ENCODE data around the gene TSPAN14. TPM values are rescaled to one million over a fixed set of nuclear protein-coding genes. Genes with fewer than 3 reads are reported as not detected.
"Not testable (repeated sequence)": the region's sequence is repeated elsewhere in the genome, so short reads cannot be mapped to it uniquely, and the experiment has no call there.

Gene TSPAN14
- total RNA-seq, 1 donor from 2014 or later = 181 TPM

GRCh38 chr10:80465839-80466590 is 11.9 kb downstream of the TSPAN14 start:
- intact Hi-C loops (cut with micrococcal nuclease) = loop anchor here (1.0 kb wide), 2 partner anchors 9 to 39 kb away; no protein-coding TSS in a partner anchor

DNA sequence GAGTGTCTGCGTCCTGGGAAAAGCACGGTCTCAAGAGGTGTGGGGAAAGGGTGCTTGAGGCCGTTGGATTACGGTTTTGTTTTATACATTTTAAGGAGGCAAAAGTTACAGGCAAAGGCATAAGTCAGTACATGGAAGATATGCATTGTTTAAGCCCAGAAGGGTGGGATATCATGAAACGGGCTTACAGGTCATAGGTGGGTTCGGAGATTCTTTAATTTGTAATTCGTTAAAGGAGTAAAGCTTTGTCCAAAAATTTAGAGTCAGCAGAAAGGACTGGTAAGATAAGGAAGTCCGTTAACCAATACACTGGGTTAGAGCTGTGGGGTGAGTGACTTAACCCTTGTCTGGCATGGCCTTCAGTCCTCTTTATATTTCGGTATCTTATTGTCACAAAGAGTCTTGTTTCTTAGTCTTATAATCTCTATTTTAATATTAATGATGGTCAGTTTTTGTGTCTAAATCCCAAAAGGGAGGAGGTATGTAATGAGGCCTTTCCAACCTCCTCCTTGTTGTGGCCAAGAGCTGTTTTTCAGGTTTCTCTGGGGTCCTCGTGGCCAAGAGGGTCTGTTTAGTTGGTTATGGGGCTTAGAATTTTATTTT is 12.7 kb downstream of the TSPAN14 start:
- intact Hi-C loops (cut with micrococcal nuclease) = loop anchor here (1.0 kb wide), 2 partner anchors 10 to 38 kb away; no protein-coding TSS in a partner anchor

DNA sequence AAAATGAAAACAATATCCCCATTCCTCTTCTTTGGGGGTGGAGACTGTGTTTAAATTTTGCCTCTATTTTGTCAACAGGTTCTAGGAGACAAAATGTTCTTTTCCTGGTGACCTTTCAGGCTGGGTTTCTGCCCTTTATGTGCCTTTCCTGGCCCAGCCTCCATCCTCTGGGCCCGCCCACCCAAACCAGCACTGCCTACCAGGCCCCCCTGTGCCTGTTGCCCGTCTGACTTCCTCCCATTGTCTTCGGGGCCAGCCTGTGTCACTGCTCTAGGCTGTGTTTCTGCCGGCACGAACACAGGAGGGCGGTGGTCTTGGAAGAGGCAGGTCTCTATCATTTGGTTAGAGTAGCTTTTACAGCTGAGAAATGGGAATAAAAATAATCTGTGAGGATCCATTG is 13.9 kb downstream of the TSPAN14 start:
- intact Hi-C loops (cut with micrococcal nuclease) = loop anchor here (1.0 kb wide), 1 partner anchor 8 kb away; no protein-coding TSS in a partner anchor

- intact Hi-C loops (cut with micrococcal nuclease) = loop anchor here (1.0 kb wide), 1 partner anchor 9 kb away; no protein-coding TSS in a partner anchor
These were observed 14.8 kb downstream of the TSPAN14 start for GRCh38 chr10:80468806-80469421.

GRCh38 chr10:80470266-80470665 is 16.2 kb downstream of the TSPAN14 start:
- intact Hi-C loops (cut with micrococcal nuclease) = loop anchor here (5.0 kb wide), 1 partner anchor 268 kb away; no protein-coding TSS in a partner anchor

DNA sequence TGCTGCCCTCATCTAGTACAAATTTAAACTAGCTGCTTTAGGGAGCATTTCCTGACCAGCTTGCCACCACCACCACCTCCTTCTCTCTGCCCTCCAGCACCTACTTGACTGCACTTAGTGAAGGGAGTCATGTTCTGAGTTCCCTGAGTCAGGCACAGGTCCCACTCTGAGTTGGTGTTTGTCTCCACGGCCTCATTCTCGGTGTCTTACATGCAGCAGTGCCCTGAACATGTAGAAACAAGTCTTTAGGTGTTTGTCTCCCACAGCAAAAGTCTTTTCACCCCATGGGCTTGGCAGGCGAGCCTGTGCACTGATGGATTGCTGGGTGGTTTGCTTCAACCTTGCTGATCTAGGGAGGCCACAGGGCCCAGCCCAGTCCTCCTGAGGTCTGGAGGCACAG is 16.9 kb downstream of the TSPAN14 start:
- intact Hi-C loops (cut with micrococcal nuclease) = loop anchor here (5.0 kb wide), 1 partner anchor 269 kb away; no protein-coding TSS in a partner anchor

DNA sequence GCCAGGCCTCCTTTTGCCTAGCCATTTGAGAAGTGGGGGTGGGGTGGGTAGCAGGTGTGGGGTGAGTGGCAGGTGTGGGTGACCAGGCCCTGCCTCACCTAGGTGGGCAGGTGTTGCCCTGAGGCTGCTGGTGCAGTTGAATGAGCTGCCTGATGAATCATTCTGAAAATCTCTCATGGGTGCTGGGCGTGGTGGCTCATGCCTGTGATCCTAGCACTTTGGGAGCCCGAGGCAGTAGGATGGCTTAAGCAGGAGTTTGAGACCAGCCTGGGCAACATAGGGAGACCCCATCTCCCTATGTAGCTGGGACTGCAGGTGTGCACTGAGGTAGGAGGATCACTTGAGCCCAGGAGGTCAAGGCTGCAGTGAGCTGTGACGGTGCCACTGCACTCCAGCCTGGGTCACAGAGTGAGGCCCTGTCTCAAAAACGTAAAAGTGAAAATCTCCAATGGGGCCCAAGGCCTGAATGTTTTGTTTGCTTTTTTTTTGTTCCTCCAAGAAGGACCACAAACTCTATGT is 17.7 kb downstream of the TSPAN14 start:
- intact Hi-C loops (cut with micrococcal nuclease) = loop anchor here (1.0 to 5.0 kb wide), 6 partner anchors 8 to 269 kb away; no protein-coding TSS in a partner anchor

DNA sequence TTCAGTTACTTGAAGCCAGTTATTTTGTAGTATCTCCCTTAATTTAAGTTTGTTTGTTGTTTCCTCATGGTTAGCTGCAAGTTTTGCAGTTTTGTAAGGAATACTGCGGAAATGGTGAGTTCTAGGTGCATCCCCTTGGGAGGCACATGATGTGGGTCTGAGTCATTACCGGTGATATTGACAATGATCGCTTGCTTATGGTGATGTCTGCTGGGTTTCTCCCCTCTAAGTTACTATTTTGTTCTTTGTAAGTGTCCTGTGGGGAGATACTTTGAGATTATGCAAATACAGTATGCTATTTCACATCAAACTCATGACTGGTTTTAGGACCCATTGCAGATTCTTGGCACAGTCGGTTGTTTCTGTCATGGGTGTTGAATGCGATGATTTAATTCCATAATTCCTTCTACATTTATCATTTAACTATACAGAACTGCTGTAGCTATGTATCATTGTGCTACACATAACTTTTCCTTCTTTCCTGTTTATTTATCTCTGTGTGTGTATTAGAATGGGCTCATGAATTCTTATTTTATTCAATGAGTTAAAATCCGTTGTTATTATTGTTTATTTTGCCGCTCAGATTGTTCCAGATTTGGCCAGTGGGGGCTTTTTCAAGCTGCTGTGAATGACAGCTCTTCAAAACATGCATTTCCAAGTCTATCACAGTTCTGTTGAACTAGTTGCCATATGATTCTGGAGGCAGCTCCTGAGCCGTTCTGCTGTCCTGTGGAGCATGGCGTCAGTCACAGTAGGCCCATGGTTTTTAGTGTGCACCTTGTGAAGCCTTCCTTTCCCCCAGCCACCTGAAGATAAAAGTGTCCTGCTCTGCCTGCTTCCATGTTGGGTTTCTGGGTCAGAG is 18.4 kb downstream of the TSPAN14 start:
- intact Hi-C loops (cut with micrococcal nuclease) = loop anchor here (1.0 to 5.0 kb wide), 6 partner anchors 9 to 270 kb away; no protein-coding TSS in a partner anchor

GRCh38 chr10:80473096-80473657 is 19.1 kb downstream of the TSPAN14 start:
- intact Hi-C loops (cut with micrococcal nuclease) = loop anchor here (2.0 to 5.0 kb wide), 2 partner anchors 14 to 271 kb away; no protein-coding TSS in a partner anchor

GRCh38 chr10:80473692-80474596 is 19.8 kb downstream of the TSPAN14 start:
- intact Hi-C loops (cut with micrococcal nuclease) = loop anchor here (2.0 to 5.0 kb wide), 2 partner anchors 15 to 272 kb away; no protein-coding TSS in a partner anchor

DNA sequence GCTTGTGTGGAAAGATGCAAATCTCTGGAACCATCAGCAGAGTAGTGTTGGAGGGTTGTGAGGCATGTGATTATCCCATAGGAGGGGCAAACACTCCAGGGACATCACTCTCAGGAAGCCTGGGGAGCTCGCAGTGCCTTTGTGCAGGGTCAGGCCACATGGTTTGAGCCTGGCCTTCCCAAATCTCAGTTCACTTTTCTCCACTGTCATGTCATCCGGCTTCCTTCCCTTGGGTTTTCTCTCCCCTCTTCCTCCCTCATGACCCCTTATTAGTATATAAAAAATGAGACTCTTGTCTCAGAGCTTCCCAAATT is 20.4 kb downstream of the TSPAN14 start:
- intact Hi-C loops (cut with micrococcal nuclease) = loop anchor here (5.0 kb wide), 1 partner anchor 272 kb away; no protein-coding TSS in a partner anchor

DNA sequence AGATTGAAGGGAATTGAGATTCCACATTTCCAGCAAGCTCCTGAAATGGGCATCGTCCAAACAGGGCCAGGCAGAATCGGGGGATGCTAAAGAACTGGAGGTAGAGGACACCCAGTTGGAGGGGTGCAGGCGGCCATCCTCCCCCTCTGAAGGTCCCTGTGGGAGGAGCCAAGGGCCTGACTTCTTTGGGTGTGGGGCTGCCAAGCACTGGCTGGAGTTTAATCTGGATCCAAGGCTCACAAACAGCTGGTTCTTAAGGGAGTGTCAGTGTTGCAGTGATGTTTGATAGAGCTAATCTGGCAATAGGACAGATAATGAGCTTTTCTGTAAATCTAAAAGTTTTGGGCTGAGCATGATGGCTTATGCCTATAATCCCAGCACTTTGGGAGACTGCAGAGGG is 20.8 kb downstream of the TSPAN14 start:
- intact Hi-C loops (cut with micrococcal nuclease) = loop anchor here (5.0 kb wide), 1 partner anchor 273 kb away; no protein-coding TSS in a partner anchor

- intact Hi-C loops (cut with micrococcal nuclease) = not testable (repeated sequence)
These were observed 21.5 kb downstream of the TSPAN14 start for GRCh38 chr10:80475641-80476040.

GRCh38 chr10:80476685-80477084 is 22.6 kb downstream of the TSPAN14 start:
- intact Hi-C loops (cut with micrococcal nuclease) = no loop called here

DNA sequence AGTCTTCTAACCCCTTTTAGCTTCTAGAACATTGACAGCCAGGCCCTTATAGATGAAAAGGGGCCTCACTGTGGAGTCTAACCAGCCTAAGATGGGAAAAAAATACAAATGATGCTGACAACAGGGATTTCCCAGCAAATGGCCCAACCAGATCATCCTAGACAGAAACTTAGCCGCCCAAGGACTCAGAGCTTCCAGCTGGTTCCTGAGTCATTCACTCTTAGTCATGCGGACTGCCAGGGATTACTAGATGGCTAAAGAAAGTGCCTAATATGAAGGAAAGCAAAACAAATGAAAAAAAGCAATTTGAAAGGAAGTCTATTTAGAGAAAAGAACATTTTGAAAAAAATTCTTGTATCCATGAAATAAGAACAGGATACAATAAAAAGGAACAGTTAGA is 23.7 kb downstream of the TSPAN14 start:
- intact Hi-C loops (cut with micrococcal nuclease) = no loop called here

DNA sequence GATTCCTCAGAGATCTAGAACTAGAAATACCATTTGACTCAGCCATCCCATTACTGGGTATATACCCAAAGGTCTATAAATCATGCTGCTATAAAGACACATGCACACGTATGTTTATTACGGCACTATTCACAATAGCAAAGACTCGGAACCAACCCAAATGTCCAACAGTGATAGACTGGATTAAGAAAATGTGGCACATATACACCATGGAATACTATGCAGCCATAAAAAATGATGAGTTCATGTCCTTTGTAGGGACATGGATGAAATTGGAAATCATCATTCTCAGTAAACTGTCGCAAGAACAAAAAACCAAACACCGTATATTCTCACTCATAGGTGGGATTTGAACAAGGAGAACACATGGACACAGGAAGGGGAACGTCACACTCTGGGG is 26.3 kb downstream of the TSPAN14 start:
- intact Hi-C loops (cut with micrococcal nuclease) = not testable (repeated sequence)

DNA sequence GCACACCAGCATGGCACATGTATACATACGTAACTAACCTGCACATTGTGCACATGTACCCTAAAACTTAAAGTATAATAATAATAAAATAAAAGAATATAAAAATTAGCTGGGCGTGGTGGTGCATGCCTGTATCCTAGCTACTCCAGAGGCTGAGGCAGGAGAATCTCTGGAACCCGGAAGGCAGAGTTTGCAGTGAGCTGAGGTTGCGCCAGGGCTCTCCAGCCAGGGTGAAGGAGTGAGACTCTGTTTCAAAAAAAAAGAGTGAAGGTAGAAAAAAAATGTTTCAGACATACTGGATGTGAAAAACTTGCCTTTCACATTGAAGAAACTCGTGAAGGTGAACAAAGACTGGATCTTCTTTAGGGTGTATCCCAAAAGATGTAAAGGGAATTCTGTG is 26.7 kb downstream of the TSPAN14 start:
- intact Hi-C loops (cut with micrococcal nuclease) = no loop called here

GRCh38 chr10:80484243-80484642 is 30.1 kb downstream of the TSPAN14 start:
- intact Hi-C loops (cut with micrococcal nuclease) = no loop called here

DNA sequence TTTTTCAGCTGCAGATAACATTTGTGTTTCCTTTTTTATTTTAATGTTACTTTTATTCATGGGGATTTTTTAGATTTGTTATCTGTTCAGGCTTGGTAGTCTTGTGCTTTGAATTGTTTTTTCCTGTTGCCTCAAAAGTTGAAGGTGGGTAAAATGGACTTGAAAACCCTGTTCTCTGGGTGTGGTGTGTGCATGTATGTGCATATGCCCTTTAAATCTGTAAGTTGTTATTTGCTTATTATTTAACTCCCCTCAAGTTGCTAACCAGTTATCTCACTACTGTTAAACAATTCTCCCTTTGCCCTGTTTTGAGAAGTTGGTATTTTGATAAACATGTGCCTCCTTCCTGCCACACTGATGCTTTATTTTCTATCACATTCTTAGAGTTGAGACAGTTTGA is 30.6 kb downstream of the TSPAN14 start:
- intact Hi-C loops (cut with micrococcal nuclease) = loop anchor here (1.0 kb wide), 1 partner anchor 9 kb away; no protein-coding TSS in a partner anchor

All from T-helper 1 cell treated with Interleukin-12 subunit alpha and Interleukin-12 subunit beta and Interleukin-4 antibody, amounts not matched to agents 30 ng/mL and 1 ng/mL, for 36 hours (primary cell).